Fibroblast of skin of left quadriceps (primary cell): ENCODE measurements around the gene BFSP1.

Source experiments
- DNase-seq, 2 experiments: peaks; one replicate each; pipeline ENCODE4 v3.0.0-alpha.2; 2013; ENCODE audit warnings: low read depth in 2 of 2

The BFSP1 gene

GRCh38 chr20:17520583-17520982, 10.6 kb downstream of the BFSP1 start:
- no peak for DNase-seq

GRCh38 chr20:17519606-17520285, 11.4 kb downstream of the BFSP1 start:
- no peak for DNase-seq

GRCh38 chr20:17518339-17519052, 12.7 kb downstream of the BFSP1 start:
- DNase-seq = no peak

GRCh38 chr20:17515053-17515452, 16.1 kb downstream of the BFSP1 start:
- no peak for DNase-seq

GRCh38 chr20:17513939-17514338, 17.2 kb downstream of the BFSP1 start:
- DNase-seq = no peak

GRCh38 chr20:17511401-17511800, 19.8 kb downstream of the BFSP1 start:
- no peak for DNase-seq

- no peak for DNase-seq
These were observed 20.6 kb downstream of the BFSP1 start for GRCh38 chr20:17510548-17510947.

GRCh38 chr20:17508756-17509155, 22.4 kb downstream of the BFSP1 start:
- no peak for DNase-seq

GRCh38 chr20:17507531-17507930, 23.6 kb downstream of the BFSP1 start:
- DNase-seq = no peak

GRCh38 chr20:17507032-17507431, 24.1 kb downstream of the BFSP1 start:
- DNase-seq = no peak

GRCh38 chr20:17505636-17506517, 25.3 kb downstream of the BFSP1 start:
- DNase-seq = no peak

- peak; percentile 30 to 31 for DNase-seq
These were observed 26.1 kb downstream of the BFSP1 start for GRCh38 chr20:17504898-17505635.

GRCh38 chr20:17504066-17504897, 26.9 kb downstream of the BFSP1 start:
- no peak for DNase-seq

- no peak for DNase-seq
These were observed 27.7 kb downstream of the BFSP1 start for GRCh38 chr20:17503301-17504065.

- no peak for DNase-seq
These were observed 29.1 kb downstream of the BFSP1 start for GRCh38 chr20:17502105-17502504.

- no peak for DNase-seq
These were observed 29.5 kb downstream of the BFSP1 start for GRCh38 chr20:17501701-17502100.

GRCh38 chr20:17500826-17501225, 30.4 kb downstream of the BFSP1 start:
- no peak for DNase-seq

GRCh38 chr20:17500271-17500670, 30.9 kb downstream of the BFSP1 start:
- DNase-seq = no peak

GRCh38 chr20:17499041-17499440, 32.1 kb downstream of the BFSP1 start:
- DNase-seq = no peak

- no peak for DNase-seq
These were observed 32.5 kb downstream of the BFSP1 start for GRCh38 chr20:17498641-17499040.
